ENCODE measurements around the gene KCTD11.

The KCTD11 gene

DNA sequence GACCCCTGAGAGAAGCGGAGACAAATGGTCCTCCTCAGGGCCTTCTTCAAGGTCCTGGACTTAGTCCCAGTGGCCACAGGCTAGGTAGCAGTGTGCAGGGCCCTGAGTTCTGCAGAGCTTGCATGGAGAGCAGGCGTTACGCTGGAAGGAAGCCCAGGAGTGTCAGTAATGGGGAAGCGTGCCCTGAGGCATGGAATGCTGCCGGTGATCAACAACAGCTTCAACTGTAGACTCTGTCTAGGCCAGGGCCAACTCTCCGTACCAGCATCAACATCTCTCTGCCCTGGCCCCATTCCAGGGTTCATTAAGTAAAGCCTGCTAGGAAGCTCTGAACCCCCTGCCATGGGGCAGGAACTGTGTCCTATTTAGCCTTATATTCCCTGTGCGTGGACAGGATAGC lies 28.4 kb downstream of the KCTD11 start:
- peak; percentile 28 for DNase-seq (ENCODE audit: low read depth)

DNA sequence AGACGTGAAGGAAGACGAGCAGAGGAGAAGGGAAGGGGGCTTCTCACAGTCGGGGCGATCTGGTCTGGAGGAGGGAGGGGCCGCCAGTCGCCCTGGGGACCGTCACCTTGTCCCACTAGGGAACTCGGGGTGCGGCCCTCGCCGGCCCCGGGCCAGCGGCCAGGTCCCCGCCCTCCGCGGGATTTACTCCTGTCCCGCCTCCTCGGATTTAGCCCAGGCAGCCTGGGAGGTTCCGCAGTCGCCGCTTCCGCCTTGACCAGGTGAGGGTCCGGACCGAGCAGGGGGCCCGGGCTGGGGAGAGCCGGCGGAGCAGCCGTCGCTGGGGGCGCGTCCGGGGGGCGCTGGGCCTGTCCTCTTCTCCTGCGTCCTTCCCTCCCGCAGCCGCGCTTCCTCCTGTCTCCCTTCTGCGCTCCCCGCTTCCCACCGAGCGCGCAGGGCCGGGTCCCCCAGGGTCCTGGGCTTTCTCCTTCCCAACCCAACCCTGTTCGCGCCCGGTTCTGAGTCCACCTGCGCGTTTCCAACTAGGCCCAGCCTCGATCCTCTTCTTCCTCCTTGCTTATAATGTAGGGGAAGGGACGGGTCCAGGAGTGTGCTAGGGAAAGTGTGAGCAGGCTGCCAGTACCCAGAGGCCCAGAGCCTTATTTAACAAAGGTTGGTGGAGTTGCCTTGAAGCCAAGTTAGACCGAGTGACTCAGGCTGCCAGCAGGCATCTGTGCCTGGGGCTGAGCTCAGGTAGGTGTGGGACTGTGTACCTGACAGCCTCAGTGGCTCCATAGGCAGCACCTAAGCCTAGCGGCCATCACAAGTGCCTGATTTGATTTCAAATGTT lies 29.1 kb downstream of the KCTD11 start, which contains the start of gene TNK1:
TSS of gene TNK1 (plus strand) at position 235 of the 829 bp plus-strand sequence. CDS start 1,838 bp downstream, outside the sequence.
- no peak for DNase-seq (ENCODE audit: low read depth)

GRCh38 chr17:7382901-7383300 lies 30.9 kb downstream of the KCTD11 start:
- no peak for DNase-seq (ENCODE audit: low read depth)

DNA sequence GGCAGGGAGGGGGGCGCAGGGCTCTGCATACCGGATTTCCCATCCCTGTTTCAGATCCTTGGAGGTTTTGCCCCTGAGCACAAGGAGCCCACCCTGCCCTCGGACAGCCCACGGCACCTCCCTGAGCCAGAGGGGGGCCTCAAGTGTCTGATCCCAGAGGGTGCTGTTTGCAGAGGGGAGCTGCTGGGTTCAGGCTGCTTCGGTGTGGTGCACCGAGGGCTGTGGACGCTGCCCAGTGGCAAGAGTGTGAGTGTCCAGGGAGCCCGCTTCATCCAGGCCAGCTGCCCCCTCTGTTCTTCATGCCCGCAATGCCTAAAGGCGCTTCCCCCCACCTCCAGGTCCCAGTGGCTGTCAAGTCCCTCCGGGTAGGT lies 31.4 kb downstream of the KCTD11 start:
- no peak for DNase-seq (ENCODE audit: low read depth)

DNA sequence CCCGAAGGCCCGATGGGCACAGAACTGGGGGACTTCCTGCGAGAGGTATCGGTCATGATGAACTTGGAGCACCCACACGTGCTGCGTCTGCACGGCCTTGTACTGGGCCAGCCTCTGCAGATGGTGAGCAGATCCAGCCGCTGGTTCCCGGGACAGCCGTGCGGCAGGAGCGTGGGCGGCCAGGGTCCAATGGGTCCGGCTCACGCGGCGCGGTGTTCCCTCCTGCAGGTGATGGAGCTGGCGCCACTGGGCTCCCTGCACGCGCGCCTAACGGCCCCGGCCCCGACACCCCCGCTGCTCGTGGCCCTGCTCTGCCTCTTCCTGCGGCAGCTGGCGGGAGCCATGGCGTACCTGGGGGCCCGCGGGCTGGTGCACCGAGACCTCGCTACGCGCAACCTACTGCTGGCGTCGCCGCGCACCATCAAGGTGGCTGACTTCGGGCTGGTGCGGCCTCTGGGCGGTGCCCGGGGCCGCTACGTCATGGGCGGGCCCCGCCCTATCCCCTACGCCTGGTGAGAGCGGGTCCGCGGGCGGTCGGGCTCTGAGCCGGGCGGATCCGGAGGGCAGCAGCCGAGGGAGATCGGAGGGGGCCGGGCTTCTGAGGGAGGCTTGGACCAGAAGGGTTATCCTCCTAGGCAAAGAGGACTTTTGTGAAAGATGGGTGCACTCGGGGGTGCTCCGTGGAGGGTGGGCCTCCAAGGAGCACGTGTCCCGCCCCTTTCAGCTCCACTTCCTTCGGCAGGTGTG lies 32.0 kb downstream of the KCTD11 start:
- DNase-seq (ENCODE audit: low read depth), result no peak

GRCh38 chr17:7384489-7385081 lies 32.6 kb downstream of the KCTD11 start:
- DNase-seq (ENCODE audit: low read depth), result no peak

- no peak for DNase-seq (ENCODE audit: low read depth)
Observed at GRCh38 chr17:7388856-7389255, 36.9 kb downstream of the KCTD11 start.

DNA sequence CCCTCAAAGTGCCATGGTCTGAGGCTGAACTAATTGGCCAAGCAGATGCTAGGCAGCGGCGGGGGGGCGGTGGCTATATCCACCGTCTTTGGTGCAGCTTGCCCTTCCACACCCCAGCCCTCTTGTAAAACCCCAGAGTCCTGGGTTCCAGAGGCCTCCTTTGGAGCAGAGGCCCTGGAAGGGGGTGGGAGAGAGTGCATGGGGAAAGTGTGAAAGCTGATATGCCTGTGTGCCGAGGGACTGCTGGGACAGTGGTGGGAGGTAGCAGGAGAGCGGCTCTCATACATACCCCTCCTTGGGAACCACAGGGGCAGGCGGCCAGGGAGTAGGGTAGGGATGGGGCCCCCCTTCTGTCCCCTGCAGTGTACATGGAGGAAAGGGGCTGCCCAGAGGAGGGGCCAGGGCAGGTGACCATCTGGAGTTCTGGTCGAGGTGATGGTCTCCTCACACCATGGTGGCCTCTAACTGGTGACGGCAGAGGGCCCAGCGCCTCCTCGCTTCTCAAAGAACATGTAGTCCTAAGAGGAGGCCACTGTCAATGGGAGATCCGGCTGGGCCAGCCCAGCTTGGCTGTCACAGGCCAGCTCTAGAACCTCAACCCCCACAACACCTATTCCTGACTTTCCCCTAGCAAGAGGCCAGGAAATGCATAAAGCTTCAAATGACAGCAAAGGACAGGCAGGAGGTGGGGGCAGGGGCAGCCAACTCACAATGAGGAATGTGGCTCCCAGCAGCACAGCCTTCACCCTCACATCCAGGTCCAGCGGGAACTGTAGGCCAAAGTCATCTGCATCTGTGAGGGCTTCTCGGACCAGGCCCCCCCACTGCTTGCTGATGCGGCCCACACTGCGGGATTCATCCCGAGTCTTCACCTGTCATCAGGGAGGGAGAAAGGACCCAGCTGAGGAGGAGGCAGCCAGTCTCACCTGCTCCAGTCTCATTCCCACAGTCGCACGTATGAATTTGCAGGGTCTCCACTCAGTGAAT lies 38.3 kb downstream of the KCTD11 start:
- DNase-seq (ENCODE audit: low read depth), result no peak

GRCh38 chr17:7391307-7391706 lies 39.3 kb downstream of the KCTD11 start:
- no peak for DNase-seq (ENCODE audit: low read depth)

GRCh38 chr17:7392696-7393612 lies 41.0 kb downstream of the KCTD11 start:
- DNase-seq (ENCODE audit: low read depth), result no peak

DNA sequence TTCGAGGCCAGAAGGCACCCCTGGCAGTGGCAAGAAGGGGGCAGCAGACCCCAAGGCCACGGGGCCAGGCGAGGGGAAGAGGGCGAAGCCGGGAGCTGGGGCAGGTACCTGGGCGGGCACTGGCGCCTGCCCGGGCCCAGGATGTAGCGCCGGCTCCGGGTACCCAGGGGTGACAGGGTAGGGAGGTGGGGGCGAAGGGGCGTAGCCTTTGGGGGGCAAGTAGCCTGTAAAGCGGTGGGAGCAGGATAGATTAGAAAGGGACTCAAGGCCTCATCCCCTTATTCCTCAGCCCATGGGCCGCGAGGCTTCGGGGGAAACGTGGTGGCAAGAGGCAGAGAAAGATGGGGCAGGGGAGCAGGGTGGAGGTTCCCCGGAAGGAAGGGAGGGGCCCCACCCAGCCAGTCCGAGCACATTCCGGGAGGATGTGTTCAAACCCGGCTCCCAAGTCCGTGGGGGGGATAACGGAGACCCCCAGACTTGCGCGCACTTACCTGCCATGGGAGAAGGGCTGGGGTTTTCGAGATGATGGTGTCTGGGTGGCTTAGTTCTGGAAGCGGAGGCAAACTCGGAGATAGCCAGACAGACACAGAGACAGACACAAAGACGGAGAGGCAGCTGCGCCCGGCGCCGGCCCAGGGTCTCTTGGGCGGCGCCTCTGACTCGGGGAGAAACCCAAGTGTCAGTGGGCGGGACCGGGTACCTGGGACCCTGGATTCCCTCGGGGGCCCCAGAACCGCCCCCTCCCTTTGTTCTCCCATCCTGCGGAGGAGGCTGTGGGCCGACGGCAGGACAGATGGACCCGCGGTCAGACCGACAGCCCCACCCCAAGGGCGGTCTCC lies 41.9 kb downstream of the KCTD11 start:
- DNase-seq (ENCODE audit: low read depth), result no peak

DNA sequence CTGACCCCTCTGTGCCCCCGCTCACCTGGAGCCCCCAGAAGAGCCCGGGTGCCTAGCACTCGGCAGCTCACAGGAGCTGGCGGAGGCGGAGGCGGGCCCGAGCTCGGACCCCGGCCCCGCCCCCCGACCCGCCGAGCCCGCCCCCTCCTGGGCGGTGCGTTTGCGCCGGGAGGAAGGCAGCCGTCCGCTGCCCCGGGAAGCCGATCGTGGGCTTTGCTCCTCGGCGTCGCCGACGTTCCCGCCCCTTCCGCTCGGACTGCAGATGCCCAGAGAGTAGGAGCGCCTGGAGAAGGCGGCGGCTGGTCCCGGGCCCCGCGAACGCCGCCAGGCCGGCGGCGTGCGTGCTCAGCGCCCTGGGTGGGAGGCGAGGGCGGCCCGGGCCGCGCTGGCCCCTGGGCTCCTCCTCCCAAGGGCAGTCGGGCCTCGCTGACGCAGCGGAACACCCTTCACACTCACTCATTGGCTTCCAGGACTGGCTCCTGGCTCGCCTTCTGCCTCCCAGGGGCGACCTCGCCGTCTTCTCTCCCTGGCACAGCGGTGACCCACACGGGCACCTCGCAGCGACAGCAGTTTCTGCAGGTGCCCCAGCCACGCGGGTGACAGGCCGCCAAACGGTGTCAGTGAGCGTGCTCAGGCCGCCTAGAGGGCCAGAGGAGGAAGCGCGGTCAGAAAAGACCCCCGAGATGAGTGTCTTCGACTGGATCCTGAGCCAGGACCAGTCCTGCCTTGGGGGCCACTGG lies 42.7 kb downstream of the KCTD11 start, which contains the start of gene PLSCR3:
TSS of gene PLSCR3 (minus strand) at position 74 of the 740 bp plus-strand sequence. CDS start 415 bp downstream, outside the sequence.
- peak; percentile 84 for DNase-seq (ENCODE audit: low read depth)

DNA sequence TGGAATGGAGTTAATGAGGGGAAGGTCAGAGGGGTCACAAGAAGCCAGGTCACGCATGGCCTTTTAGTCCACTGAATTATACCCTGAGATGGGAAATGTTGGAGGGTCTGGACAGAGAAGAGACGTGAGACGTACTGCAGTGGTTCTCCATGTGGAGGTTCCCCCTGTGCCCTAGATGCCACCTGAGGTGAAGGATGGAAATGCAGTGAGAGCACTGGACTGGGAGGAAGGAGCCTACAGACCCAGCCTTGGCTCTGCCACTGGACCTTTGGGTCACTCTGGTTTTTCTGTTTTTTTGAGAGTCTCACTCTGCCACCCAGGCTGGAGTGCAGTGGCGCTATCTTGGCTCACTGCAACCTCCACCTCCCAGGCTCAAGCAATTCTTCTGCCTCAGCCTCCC lies 44.2 kb downstream of the KCTD11 start:
- DNase-seq (ENCODE audit: low read depth), result no peak

GRCh38 chr17:7398612-7399011 lies 46.6 kb downstream of the KCTD11 start:
- no peak for DNase-seq (ENCODE audit: low read depth)

DNA sequence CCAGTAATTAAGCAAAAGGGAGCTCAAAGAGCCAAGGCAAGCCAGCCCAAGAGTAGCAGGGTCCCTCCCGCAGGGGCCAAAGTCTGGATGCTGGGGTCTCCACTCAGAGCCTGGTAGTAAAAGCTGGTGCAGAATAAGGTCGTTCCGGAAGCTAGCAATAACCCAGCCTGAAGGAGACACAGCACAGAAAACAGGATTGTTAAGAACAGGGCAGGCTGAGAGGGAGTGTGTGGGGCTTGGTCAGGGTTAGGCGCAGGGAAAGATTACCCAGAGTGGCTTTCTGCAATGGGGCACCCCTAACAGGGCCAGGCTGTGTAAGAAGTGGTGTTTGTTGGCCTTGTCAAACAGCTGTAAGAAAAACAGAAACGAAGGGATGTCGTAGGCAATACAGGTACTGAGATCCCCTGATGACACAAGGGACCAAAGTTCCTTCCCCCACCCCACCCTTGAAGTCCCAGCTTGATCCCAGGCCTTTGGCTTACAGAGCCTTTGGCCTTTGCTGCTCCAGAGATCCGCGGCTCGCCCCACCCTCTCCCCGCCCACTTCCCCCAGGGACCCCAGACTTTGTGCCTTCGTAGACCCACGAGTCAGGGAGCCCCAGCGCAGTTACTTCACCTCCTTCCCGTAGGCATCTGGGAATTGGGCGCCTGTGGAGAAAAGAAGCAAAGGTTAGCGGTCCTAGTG lies 51.2 kb downstream of the KCTD11 start:
- no peak for DNase-seq (ENCODE audit: low read depth)

DNA sequence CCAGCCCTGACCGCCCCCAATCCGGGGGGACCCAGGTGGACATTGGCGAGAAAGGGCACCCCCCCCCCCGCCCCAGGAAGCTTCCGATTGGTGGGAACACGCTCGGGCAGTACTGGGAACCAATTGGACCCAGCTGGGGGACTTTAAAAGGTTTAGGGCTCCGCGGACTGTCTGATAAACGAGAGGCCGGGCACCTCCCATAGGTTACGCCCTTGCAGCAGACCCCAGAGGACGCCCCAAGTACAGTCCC lies 51.7 kb downstream of the KCTD11 start:
- no peak for DNase-seq (ENCODE audit: low read depth)

GRCh38 chr17:7403977-7404736 lies 52.2 kb downstream of the KCTD11 start, which contains the start of gene TMEM256:
TMEM256 (minus strand) TSS chr17:7404097; CDS start chr17:7404084, 13 bp downstream.
- DNase-seq (ENCODE audit: low read depth), result peak; percentile 99
